WTC11 (cell line): ENCODE data around the gene CCDC8. TPM values are rescaled to one million over a fixed set of nuclear protein-coding genes. Genes with fewer than 3 reads are reported as not detected.

Source experiments
- ATAC-seq: fragments of 200-7000 bp; cut with Tn5 transposase; 2 replicates; pipeline ENCODE4 v1.10.0; 2021; ENCODE audit warnings: mild to moderate bottlenecking, moderate library complexity
- Bru-seq: library from RNA; stranded (reverse); fragments of 400-500 nt; gene quantifications from one replicate; lab custom pipeline; 2021; lab: Mats Ljungman, UMichigan
- CTCF ChIA-PET: fragments of 300-600 bp; sonication (Branson Sonifier 250); formaldehyde crosslinking; loops from one replicate; lab custom pipeline; 2021; ENCODE audit warnings: antibody characterized with exemption; lab: Charles Lee
- POLR2A ChIA-PET: fragments of 350-600 bp; sonication (Branson Sonifier 250); formaldehyde crosslinking; loops from one replicate; lab custom pipeline; 2021; ENCODE audit warnings: antibody characterized with exemption; lab: Charles Lee
- DNase-seq: peaks from one replicate; pipeline ENCODE4 v3.0.0; 2021; ENCODE audit warnings: low spot score
- H3K27ac Mint-ChIP-seq: 2 replicates; pipeline ENCODE4 v1.8.0; 2021; ENCODE audit warnings: mixed read lengths
- H3K27me3 Mint-ChIP-seq: 2 replicates; pipeline ENCODE4 v1.8.0; 2021; ENCODE audit warnings: low read depth, mild to moderate bottlenecking, moderate library complexity, mixed read lengths
- H3K36me3 Mint-ChIP-seq: 2 replicates; pipeline ENCODE4 v1.8.0; 2021; ENCODE audit warnings: mixed read lengths
- H3K4me1 Mint-ChIP-seq: 2 replicates; pipeline ENCODE4 v1.8.0; 2022; ENCODE audit warnings: mixed read lengths
- H3K4me3 Mint-ChIP-seq: 2 replicates; pipeline ENCODE4 v1.8.0; 2021; ENCODE audit warnings: mild to moderate bottlenecking, moderate library complexity, mixed read lengths
- H3K9me3 Mint-ChIP-seq: 2 replicates; pipeline ENCODE4 v1.8.0; 2021; ENCODE audit warnings: mixed read lengths
- ATF2 ChIP-seq: sonication (generic); formaldehyde crosslinking; IDR thresholded peaks from 2 replicates; pipeline ENCODE4 v1.8.1; 2022; ENCODE audit warnings: low read depth, missing genetic modification reagents, borderline replicate concordance
- CDX4 ChIP-seq: fragments of 250-450 bp; sonication (Bioruptor Pico); IDR thresholded peaks from 2 replicates; pipeline ENCODE4 v1.9.0; 2021; ENCODE audit warnings: moderate library complexity, mild to moderate bottlenecking, inconsistent platforms, borderline replicate concordance
- EMX1 ChIP-seq: fragments of 250-450 bp; sonication (Bioruptor Pico); IDR thresholded peaks from 2 replicates; pipeline ENCODE4 v1.8.0; 2021; ENCODE audit warnings: mild to moderate bottlenecking
- FOXJ3 ChIP-seq: sonication (generic); formaldehyde crosslinking; IDR thresholded peaks from 2 replicates; pipeline ENCODE4 v1.9.0; 2021; ENCODE audit warnings: missing genetic modification reagents, mild to moderate bottlenecking, borderline replicate concordance
- FOXK1 ChIP-seq: sonication (generic); formaldehyde crosslinking; IDR thresholded peaks from 2 replicates; pipeline ENCODE4 v1.8.0; 2022; ENCODE audit warnings: mild to moderate bottlenecking, moderate library complexity, missing genetic modification reagents
- MLX ChIP-seq: sonication (generic); formaldehyde crosslinking; IDR thresholded peaks from 2 replicates; pipeline ENCODE4 v1.8.1; 2023; ENCODE audit warnings: mild to moderate bottlenecking, missing genetic modification reagents, moderate library complexity
- MYBL2 ChIP-seq: sonication (generic); formaldehyde crosslinking; IDR thresholded peaks from 2 replicates; pipeline ENCODE4 v1.8.1; 2023; ENCODE audit warnings: mild to moderate bottlenecking, moderate library complexity, missing genetic modification reagents
- NR3C1 ChIP-seq: sonication (generic); formaldehyde crosslinking; conservative IDR thresholded peaks from 2 replicates; pipeline ENCODE4 v1.8.1; 2023; ENCODE audit warnings: low read depth, mild to moderate bottlenecking, missing genetic modification reagents
- OVOL2 ChIP-seq: fragments of 250-450 bp; sonication (Bioruptor Pico); IDR thresholded peaks from 2 replicates; pipeline ENCODE4 v1.9.0; 2021; ENCODE audit warnings: mild to moderate bottlenecking, borderline replicate concordance
- RELA ChIP-seq: sonication (generic); formaldehyde crosslinking; IDR thresholded peaks from 2 replicates; pipeline ENCODE4 v1.8.1; 2022; ENCODE audit warnings: missing genetic modification reagents, mild to moderate bottlenecking, borderline replicate concordance
- TP53 ChIP-seq: sonication (generic); formaldehyde crosslinking; IDR thresholded peaks from 2 replicates; pipeline ENCODE4 v1.8.1; 2023; ENCODE audit warnings: mild to moderate bottlenecking, missing genetic modification reagents
- ZBTB21 ChIP-seq: sonication (generic); formaldehyde crosslinking; IDR thresholded peaks from 2 replicates; pipeline ENCODE4 v1.8.1; 2023; ENCODE audit warnings: mild to moderate bottlenecking, missing genetic modification reagents, borderline replicate concordance
- ZBTB43 ChIP-seq: sonication (generic); formaldehyde crosslinking; IDR thresholded peaks from 2 replicates; pipeline ENCODE4 v1.8.1; 2023; ENCODE audit warnings: mild to moderate bottlenecking, missing genetic modification reagents
- ZNF138 ChIP-seq: sonication (generic); formaldehyde crosslinking; conservative IDR thresholded peaks from 2 replicates; pipeline ENCODE4 v1.8.1; 2022; ENCODE audit warnings: mild to moderate bottlenecking, moderate library complexity, missing genetic modification reagents
- ZNF263 ChIP-seq: sonication (generic); formaldehyde crosslinking; IDR thresholded peaks from 2 replicates; pipeline ENCODE4 v1.8.1; 2022; ENCODE audit warnings: low read depth, mild to moderate bottlenecking, moderate library complexity, missing genetic modification reagents
- long read RNA-seq, 3 experiments: library from RNA in 1 of 3; library from capped mRNA in 1 of 3; library from polyadenylated mRNA in 1 of 3; unstranded in 2 of 3; stranded (forward) in 1 of 3; transcript quantifications; one replicate each; pipeline ENCODE4 v2.0.0, GENCODE V29; 2021
- total RNA-seq: library from RNA; stranded (reverse); gene quantifications from 3 replicates; pipeline ENCODE4 v1.2.3, GENCODE V29; 2021
- TF ChIP-seq, protein P1 (sequence below): sonication (generic); formaldehyde crosslinking; IDR thresholded peaks from 2 replicates; pipeline ENCODE4 v1.8.1; 2023; ENCODE audit warnings: mild to moderate bottlenecking, missing genetic modification reagents, borderline replicate concordance
- TF ChIP-seq, protein P2 (sequence below): sonication (generic); formaldehyde crosslinking; IDR thresholded peaks from 2 replicates; pipeline ENCODE4 v1.8.1; 2023; ENCODE audit warnings: mild to moderate bottlenecking, missing genetic modification reagents
- TF ChIP-seq, protein P3 (sequence below): fragments of 250-450 bp; sonication (Bioruptor Pico); IDR thresholded peaks from 2 replicates; pipeline ENCODE4 v1.9.0; 2021; ENCODE audit warnings: mild to moderate bottlenecking, borderline replicate concordance

CCDC8 gene
- total RNA-seq: 25.2 to 27.2 TPM (median 25.7 TPM) in 3 replicates
- percentile 93 among the genes with signal in this experiment for Bru-seq, nascent RNA
- long read RNA-seq, experiment 1, transcript CCDC8-201 (1 exons, 3,186 nt): major isoform, 118 of 118 reads
- long read RNA-seq, experiment 1, partial matches to known transcripts: 0 of 118 reads
- long read RNA-seq, experiment 1, other reads (novel, unspliced or antisense): 0 of 118 reads
- long read RNA-seq, experiment 2, transcript CCDC8-201 (1 exons, 3,186 nt): major isoform, 42 of 42 reads
- long read RNA-seq, experiment 2, partial matches to known transcripts: 0 of 42 reads
- long read RNA-seq, experiment 2, other reads (novel, unspliced or antisense): 0 of 42 reads
- long read RNA-seq, experiment 3, transcript CCDC8-201 (1 exons, 3,186 nt): major isoform, 11 of 11 reads
- long read RNA-seq, experiment 3, partial matches to known transcripts: 0 of 11 reads
- long read RNA-seq, experiment 3, other reads (novel, unspliced or antisense): 0 of 11 reads

GRCh38 chr19:46413262-46414031, at the start of gene CCDC8:
Gene CCDC8 (minus strand): TSS chr19:46413564. CDS start chr19:46412810, 754 bp downstream.
- peaks cover 6% of the 10 kb centered on the region for H3K27me3 Mint-ChIP-seq
- H3K27ac Mint-ChIP-seq: peak within 1 kb of the TSS; percentile 94
- ATAC-seq (peak; percentile 88), DNase-seq (peak; percentile 94)
- H3K4me1 Mint-ChIP-seq: peaks cover 55% of the 10 kb centered on the region
- peaks cover 13% of the 10 kb centered on the region for H3K36me3 Mint-ChIP-seq
- POLR2A ChIA-PET: interaction anchor here (0.7 to 1.4 kb wide), 5 partner anchors 9 to 187 kb away, joined by 3 to 20 read pairs (median 6); partner anchors contain the start of gene CALM3
- CTCF ChIA-PET: interaction anchor here (0.6 to 1.5 kb wide), 17 partner anchors 8 to 248 kb away, joined by 3 to 19 read pairs (median 4); partner anchors contain the start of genes CALM3 and DACT3
- peak within 1 kb of the TSS; percentile 95 for H3K4me3 Mint-ChIP-seq
- no peaks in the 10 kb centered on the region for H3K9me3 Mint-ChIP-seq
- TF ChIP-seq RELA (CRISPR knock-in tag) (no peak), MLX (CRISPR knock-in tag) (no peak), EMX1 (CRISPR knock-in tag) (no peak), FOXK1 (CRISPR knock-in tag) (0 out of 2 replicates have a peak, but pooled peaks have one; percentile 9), ZNF263 (CRISPR knock-in tag) (no peak), MYBL2 (CRISPR knock-in tag) (peak; percentile 60; the same call in 1 of the 2 replicates), NR3C1 (CRISPR knock-in tag) (0 out of 2 replicates have a peak, but pooled peaks have one; percentile 40), OVOL2 (CRISPR knock-in tag) (no peak), ZBTB43 (CRISPR knock-in tag) (0 out of 2 replicates have a peak, but pooled peaks have one; percentile 28), CDX4 (CRISPR knock-in tag) (no peak), TP53 (CRISPR knock-in tag) (peak; percentile 66), ZBTB21 (CRISPR knock-in tag) (peak; percentile 78; the same call in 1 of the 2 replicates), ATF2 (CRISPR knock-in tag) (no peak), ZNF138 (CRISPR knock-in tag) (no peak), FOXJ3 (CRISPR knock-in tag) (no peak)
- TF ChIP-seq, protein P1, sequence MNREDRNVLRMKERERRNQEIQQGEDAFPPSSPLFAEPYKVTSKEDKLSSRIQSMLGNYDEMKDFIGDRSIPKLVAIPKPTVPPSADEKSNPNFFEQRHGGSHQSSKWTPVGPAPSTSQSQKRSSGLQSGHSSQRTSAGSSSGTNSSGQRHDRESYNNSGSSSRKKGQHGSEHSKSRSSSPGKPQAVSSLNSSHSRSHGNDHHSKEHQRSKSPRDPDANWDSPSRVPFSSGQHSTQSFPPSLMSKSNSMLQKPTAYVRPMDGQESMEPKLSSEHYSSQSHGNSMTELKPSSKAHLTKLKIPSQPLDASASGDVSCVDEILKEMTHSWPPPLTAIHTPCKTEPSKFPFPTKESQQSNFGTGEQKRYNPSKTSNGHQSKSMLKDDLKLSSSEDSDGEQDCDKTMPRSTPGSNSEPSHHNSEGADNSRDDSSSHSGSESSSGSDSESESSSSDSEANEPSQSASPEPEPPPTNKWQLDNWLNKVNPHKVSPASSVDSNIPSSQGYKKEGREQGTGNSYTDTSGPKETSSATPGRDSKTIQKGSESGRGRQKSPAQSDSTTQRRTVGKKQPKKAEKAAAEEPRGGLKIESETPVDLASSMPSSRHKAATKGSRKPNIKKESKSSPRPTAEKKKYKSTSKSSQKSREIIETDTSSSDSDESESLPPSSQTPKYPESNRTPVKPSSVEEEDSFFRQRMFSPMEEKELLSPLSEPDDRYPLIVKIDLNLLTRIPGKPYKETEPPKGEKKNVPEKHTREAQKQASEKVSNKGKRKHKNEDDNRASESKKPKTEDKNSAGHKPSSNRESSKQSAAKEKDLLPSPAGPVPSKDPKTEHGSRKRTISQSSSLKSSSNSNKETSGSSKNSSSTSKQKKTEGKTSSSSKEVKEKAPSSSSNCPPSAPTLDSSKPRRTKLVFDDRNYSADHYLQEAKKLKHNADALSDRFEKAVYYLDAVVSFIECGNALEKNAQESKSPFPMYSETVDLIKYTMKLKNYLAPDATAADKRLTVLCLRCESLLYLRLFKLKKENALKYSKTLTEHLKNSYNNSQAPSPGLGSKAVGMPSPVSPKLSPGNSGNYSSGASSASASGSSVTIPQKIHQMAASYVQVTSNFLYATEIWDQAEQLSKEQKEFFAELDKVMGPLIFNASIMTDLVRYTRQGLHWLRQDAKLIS (CRISPR knock-in tag): no peak
- TF ChIP-seq, protein P2, sequence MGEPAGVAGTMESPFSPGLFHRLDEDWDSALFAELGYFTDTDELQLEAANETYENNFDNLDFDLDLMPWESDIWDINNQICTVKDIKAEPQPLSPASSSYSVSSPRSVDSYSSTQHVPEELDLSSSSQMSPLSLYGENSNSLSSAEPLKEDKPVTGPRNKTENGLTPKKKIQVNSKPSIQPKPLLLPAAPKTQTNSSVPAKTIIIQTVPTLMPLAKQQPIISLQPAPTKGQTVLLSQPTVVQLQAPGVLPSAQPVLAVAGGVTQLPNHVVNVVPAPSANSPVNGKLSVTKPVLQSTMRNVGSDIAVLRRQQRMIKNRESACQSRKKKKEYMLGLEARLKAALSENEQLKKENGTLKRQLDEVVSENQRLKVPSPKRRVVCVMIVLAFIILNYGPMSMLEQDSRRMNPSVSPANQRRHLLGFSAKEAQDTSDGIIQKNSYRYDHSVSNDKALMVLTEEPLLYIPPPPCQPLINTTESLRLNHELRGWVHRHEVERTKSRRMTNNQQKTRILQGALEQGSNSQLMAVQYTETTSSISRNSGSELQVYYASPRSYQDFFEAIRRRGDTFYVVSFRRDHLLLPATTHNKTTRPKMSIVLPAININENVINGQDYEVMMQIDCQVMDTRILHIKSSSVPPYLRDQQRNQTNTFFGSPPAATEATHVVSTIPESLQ (CRISPR knock-in tag): no peak
- TF ChIP-seq, protein P3, sequence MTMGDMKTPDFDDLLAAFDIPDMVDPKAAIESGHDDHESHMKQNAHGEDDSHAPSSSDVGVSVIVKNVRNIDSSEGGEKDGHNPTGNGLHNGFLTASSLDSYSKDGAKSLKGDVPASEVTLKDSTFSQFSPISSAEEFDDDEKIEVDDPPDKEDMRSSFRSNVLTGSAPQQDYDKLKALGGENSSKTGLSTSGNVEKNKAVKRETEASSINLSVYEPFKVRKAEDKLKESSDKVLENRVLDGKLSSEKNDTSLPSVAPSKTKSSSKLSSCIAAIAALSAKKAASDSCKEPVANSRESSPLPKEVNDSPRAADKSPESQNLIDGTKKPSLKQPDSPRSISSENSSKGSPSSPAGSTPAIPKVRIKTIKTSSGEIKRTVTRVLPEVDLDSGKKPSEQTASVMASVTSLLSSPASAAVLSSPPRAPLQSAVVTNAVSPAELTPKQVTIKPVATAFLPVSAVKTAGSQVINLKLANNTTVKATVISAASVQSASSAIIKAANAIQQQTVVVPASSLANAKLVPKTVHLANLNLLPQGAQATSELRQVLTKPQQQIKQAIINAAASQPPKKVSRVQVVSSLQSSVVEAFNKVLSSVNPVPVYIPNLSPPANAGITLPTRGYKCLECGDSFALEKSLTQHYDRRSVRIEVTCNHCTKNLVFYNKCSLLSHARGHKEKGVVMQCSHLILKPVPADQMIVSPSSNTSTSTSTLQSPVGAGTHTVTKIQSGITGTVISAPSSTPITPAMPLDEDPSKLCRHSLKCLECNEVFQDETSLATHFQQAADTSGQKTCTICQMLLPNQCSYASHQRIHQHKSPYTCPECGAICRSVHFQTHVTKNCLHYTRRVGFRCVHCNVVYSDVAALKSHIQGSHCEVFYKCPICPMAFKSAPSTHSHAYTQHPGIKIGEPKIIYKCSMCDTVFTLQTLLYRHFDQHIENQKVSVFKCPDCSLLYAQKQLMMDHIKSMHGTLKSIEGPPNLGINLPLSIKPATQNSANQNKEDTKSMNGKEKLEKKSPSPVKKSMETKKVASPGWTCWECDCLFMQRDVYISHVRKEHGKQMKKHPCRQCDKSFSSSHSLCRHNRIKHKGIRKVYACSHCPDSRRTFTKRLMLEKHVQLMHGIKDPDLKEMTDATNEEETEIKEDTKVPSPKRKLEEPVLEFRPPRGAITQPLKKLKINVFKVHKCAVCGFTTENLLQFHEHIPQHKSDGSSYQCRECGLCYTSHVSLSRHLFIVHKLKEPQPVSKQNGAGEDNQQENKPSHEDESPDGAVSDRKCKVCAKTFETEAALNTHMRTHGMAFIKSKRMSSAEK (CRISPR knock-in tag): no peak
